HG02588 (cell line): Measurements from ENCODE around the gene UMODL1.
"Not testable (repeated sequence)": the region's sequence is repeated elsewhere in the genome, so short reads cannot be mapped to it uniquely, and the experiment has no call there.

Experiments
- ATAC-seq: cut with Tn5 transposase; IDR thresholded peaks from one replicate; pipeline ENCODE4 v1.9.1; 2021; ENCODE audit warnings: mild to moderate bottlenecking, moderate library complexity; ENCODE audit not compliant: unreplicated experiment

UMODL1 gene

DNA sequence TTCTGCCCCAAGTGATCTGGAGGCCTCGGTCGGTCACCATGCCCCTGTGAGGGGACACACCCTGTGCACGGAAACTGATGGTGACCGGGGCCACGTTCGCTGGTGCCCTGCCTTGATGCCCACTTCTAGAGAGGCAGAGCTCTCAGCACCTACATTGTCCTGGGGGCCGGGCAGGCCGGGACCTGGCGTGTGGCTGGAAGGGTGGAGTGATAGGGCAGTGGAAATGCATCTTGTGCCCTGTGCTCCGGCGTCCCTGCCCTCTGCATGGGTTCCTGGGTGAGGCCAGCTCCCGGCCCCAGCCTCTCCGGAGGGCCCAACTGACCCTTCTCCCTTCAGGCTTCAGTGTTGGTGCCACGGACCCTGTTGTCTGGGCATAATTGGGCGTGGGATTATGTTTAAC lies 11.0 kb upstream of the UMODL1 start:
- no peak for ATAC-seq

DNA sequence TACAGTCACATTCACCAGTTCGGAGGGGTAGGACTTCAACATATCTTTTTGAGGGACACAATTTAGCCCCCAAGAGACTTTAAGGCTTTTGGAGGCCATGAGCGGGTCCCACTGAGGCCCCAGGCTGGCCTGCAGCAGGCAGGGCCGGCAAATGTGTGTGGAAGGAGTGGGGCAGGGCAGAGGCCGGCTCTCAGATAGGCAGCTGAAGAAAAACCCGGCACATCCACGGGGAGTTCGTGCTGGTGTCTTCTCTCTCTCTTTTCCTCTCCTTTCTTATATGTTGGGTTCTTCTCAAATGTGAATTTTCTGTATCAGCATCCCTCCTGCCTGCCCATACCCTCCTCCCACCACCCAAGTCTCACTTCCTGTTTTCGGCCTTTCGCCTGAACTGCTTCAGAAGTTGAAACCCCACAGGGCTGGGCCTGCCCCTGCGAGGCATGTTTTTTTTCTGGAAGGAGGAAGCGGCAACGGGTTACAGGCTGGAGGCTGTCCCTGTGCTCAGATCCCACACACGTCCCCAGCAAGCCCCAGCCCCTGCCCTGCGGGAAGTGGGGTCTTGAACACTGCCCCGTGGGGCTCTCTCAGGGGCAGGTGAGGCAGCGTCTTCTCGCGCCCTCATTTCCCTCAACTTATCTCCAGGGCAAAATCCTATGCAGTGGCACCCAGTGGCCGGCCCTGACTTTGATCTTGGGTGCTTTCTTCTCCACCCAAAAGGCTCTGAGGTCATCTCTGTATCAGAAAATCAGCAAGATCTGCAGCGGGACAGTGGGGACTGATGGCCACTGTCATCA lies 9.7 kb upstream of the UMODL1 start:
- ATAC-seq, result peak; percentile 52

DNA sequence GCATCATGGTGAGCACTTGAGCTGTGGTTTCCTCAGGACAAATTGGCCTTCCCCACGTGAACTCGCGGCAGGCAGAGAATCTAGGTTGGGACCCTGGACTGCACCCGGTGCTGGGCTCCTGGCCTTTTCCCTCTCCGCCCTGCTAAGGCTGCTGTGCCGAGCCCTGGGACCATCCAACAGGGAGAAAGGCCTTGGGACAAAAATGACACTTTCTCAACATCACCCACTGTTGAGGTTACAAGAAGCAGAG lies 9.2 kb upstream of the UMODL1 start:
- no peak for ATAC-seq

DNA sequence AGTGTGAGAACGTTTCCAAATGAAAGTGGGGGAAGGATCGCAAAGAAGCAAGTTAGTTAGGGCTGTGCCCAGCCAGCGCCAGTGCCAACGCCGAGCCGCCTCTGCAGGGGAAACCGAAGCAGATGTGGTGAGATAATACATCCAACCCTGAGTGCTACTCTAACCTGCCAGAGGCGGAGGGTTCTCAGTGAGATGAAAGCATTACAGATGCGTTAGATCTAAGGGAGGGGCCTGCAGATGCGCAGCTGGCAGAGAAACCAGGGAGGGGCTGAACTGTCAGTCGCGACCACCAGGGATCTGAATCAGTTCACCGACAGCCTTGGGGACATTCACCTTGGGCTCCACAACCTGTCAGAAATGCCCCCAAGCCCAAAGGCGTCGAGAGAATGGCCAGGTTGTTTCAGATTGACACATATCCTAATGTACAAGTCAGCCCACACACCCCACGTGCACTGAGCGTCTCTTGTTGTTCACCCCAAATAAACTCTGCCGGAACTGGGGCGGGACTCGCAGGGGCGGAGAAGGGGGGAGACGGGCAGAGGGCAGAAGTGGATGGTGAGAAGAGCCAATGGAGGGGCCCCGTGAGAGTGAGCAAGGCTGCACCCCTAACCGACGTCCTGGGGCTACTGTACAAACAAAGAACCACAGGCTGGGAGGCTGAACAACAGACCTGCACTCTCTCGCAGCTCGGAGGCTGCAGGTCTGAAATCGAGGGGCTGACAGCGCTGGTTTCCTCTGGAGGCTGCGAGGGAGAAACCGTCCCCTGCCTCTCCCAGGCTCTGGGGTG lies 8.7 kb upstream of the UMODL1 start:
- ATAC-seq, result peak; percentile 39

DNA sequence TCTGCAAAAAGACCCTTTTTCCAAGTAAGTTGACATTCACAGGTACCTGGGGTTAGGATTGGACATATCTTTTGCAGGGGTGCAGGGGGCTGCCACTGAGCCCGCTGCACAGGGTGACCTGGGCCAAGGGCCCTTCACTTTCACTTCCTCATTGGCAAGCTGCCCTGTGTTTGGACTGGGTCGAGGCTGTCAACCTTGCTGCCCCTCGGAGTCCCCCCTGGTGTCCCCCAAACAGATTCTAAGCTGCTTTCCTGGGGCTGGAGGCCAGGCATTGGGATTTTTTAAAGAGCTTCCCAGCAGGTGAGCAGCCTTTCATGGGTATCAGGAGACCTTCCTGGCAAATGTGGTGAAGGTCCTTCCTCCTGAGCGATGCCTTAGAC lies 7.9 kb upstream of the UMODL1 start:
- ATAC-seq, result no peak

DNA sequence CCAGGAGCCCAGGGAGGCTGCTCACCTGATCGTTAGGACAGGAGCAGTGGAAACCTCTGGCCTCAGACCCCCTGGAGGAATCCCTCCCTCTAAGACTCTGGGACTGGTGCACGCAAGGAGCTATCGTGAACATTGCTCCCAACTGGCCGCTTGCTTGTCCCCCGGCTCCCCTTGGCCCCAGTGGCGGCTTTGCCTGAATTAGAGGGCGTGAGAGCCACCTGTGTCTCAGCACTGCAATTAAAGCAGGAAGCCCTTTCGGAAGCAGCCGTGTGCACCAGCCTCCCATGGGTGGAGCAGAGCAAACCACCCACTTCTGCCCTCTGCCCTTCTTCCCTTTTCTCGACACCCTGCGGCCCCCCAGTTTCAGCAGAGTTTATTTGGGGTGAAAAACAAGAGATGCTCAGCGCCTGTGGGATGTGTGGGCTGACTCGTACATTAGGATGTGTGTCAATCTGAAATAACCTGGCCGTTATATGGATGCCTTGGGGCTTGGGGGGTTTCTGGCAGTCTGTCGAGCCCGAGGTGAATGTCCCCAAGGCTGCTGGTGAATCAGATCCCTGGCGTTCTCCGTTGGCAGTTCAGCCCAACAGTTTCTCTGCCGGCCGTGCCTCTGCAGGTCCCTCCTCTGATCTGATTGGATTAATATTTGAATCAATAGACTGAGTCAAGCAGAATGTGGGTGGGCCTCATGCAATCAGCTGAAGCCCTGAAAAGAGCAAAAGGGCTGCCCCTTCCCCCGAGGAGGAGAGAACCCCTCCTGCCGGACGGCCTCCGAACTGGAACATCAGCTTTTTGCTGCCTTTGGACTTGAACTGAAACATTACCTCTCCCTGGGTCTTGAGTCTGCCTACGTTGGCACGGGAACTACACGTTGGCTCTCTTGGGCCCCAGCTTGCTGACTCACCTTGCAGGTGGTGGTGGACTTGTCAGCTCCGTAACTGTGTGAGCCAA lies 7.3 kb upstream of the UMODL1 start:
- no peak for ATAC-seq

DNA sequence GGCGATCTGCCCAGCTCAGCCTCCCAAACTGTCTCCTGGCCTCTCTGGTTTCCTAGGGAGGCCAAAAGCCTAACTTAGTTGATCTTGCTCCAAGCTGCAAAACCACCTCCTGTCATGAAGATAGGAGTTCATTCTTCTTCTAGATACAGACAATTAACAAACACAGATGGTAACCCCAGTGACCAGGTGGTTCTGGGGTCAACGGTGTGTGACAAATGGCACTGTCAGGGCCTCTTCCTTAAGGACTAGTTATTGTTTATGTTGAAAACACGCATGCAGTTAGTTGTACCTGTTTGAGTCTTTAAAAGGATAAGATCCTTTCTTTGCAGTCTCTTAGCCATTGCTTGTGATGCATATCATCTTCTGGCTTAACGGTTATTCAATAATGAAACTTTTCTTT lies 4.6 kb upstream of the UMODL1 start:
- no peak for ATAC-seq

DNA sequence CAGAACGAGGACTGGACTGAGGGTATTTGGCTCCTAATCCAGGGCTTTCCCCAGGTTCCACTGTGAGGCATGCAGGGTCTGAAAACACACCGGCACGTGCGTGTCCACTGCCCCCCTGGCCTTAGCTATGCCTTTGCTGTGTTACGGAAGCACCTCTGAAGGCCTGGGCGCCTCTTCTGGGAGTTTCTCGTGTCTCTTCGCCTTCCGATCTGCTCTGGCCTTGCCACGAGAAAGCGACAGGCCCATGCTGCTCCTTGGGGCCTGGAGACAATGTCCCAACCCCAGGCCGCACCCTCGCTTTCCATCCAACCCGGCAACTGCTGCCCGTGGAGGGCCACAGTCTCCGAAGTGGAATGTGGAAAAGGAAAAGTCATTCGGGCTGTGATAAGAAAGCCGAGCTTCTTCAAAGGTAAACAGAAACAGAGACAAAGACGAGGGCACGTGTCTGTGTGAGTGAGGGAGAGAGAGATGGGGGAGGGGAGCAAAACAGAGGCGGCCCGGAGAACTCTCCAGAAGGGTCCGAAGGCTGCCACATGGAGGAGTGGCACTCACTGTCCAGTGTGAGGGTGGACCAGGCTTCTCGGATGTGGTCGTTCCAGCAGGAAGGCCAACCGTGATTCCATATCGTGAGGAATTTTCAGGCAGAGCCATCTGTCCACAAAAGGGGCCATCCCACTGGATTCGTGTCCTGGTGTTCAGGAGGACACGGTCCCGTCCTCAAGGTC lies 3.4 kb upstream of the UMODL1 start:
- ATAC-seq, result no peak

DNA sequence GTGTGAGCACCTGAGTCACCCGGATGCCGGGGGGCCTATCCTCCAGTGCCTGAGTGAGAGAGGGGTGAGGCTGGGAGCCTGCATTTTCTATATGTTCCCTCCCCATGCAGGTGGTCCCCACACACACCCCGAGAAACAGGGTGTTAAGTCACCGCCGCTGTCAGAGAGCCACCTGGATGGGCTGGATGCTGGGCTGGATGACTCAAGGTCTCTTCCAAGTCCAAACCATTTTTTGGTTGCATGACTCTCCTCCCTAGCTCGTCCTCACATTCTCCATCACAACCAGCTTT lies 2.9 kb upstream of the UMODL1 start:
- no peak for ATAC-seq

DNA sequence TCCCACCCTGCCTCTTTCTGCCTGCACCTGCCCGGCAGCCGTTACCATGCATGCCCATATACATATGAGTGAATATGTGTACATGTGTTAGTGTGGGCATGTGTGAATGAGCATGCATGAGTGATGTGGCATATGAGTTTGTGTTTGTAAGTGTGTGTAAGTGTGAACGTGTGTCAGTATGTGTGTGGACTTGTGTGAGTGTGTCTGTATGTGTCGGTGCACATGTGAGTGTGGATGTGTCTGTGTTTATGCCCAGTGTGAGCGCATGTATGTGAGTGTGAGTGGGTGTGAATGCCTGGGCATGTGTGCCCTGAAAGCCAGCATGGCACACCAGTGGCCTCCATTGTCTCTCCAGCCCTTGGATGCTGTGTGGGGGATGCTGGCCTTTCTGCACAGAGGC lies 2.5 kb upstream of the UMODL1 start:
- ATAC-seq, result no peak

DNA sequence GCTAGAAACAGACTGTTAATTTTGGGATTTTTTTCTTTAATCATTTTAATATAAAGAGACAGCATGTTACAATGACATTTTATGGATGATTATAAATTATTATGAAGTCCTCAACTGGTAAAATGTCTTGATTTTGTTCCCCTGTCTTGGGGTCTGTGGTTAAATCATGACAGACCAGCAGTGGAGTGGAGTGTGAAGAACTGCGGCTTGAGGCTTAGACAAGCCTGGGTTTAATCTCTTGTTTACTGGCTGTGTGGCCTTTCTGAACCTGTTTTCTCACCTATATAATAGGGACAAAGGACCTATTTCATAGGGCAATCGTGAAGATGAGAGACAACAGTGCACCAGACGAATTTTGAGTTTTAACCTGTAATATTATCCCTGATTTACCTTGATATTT lies 1.8 kb upstream of the UMODL1 start:
- ATAC-seq, result no peak

DNA sequence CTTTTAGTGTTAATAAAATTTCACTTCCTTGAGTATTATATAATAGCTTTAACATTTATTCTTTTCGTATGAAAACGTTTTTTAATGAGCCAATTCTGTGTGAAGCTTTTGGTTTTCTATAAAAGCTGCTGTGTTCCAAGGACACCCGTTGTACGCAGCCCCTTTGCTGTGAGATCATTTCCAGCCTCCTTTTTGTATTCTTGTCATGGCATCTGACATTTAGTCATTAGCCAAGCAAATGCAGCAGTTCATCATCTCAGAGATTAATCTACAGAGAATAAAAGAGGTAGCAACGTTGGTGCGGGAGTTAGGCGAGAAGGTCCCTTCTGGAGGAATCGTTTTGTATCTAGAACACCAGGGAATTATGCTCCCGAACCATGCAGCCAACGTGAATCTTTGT lies 1.3 kb upstream of the UMODL1 start:
- no peak for ATAC-seq

DNA sequence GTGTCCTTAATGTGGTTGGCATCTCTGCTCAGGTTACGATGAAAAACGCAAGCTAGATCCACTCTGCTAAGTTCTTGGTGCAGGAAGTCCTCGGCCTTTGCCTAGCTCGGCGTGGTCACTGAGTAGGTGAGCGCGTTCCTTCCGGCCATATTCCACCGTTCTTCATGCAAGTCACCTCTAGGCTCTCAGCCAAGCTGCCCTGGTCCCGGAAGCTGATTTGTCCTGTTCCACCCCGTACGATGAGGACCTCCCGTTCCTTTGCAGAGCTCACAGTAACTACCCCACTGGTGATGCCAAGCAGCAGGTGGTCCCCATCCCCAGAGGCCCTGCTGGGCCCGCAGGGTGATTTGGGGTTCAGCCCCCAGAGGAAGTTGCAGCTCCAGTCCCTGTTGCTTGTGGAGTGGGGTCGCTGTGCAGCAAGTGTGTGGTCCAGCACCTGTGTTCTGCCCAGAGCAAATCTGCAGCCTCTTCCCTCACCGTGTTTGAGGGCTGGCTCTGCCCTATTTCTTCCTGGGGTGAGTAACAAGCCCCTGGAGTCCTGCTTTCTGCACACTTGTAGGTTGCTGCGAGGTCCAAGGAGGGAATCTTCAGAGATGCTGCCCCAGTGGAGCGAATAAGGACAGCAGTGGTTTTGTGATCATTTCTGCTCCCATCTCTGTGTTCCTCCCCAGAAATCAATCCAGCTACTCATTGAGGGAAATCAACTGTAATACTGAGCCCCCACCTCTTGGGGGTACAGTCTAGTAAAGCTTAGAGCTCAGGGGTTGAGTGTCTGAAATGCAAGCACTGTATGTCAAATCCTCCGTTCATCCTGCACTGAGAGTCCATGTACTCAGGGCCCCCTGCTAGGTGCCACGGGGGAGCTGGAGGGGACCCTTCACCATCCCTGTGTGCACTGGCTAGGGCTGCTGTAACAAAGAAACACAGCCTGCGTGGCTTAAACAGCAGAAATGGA lies 2.3 kb downstream of the UMODL1 start:
- no peak for ATAC-seq

DNA sequence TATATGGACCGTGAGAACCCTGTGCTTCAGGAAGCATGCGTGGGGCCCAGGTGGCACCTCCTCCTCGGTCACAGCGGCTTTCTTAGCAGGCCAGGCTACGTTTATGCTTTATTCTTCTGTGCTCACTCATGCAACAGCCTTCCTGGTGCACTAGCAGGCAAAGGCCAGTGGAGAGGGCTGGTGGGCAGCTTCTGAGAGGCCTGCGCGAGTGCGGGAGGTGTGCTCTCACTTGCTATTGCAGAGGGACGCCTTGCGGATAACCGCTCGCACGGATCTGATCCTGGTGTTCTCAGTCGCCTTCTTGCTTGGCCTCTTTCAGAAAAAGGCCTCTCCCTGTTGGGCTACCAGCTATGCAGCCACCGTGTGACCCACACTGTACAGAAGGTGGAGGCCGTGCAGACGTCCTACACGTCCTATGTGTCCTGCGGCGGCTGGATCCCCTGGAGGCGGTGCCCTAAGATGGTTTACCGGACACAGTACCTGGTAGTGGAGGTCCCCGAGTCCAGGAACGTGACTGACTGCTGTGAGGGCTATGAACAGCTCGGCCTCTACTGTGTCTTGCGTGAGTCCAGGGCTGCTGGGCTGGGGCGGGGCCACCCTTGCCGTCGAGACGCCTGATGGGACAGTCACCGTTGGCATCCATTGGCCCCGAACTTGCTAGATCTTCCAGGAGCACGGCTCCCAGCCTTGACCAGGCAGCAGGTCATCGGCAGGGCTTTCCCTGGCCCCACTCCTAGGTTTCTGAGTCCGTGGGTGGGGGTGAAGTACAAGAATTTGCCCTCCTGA lies 4.8 kb downstream of the UMODL1 start:
- ATAC-seq, result no peak

DNA sequence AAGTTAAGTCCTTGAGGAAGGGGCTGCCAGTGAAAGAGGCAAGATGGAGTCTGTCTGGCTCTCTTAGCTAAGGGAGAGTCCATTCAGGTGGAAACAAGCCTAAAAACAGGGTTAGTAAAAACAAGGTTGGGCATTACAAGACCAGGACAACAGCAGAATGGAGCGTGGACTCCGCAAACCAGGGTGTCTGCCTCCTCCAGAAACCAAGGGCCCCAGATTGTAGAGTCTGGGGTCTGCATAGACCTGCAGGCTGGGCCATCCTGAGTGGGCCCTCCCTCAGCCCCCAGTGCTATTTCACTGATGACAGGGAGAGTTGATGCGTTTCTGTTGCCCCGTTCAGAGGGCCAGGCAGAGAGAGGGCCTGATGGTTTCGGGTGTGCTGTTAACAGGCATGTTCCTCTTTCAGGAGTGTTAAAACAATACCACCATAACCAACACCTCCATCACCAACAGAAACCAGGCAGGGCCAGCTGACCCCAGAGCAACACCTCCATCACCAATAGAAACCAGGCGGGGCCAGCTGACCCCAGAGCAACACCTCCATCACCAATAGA lies 6.6 kb downstream of the UMODL1 start:
- peak; percentile 74 for ATAC-seq

DNA sequence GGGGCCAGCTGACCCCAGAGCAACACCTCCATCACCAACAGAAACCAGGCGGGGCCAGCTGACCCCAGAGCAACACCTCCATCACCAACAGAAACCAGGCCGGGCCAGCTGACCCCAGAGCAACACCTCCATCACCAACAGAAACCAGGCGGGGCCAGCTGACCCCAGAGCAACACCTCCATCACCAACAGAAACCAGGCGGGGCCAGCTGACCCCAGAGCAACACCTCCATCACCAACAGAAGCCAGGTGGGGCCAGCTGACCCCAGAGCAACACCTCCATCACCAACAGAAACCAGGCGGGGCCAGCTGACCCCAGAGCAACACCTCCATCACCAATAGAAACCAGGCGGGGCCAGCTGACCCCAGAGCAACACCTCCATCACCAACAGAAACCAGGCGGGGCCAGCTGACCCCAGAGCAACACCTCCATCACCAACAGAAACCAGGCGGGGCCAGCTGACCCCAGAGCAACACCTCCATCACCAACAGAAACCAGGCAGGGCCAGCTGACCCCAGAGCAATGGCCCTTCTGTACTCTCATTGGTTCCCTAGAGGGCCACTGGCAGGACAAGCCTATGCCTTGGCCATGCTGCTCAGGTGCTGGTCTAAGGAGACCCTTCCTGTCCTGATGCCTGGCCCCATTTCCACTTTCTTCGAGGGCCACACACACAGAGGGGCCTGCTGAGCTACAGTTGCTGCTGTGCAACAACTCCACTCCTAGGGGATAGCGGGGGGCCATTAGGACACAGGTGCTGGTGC lies 7.3 kb downstream of the UMODL1 start:
- not testable (repeated sequence) for ATAC-seq

DNA sequence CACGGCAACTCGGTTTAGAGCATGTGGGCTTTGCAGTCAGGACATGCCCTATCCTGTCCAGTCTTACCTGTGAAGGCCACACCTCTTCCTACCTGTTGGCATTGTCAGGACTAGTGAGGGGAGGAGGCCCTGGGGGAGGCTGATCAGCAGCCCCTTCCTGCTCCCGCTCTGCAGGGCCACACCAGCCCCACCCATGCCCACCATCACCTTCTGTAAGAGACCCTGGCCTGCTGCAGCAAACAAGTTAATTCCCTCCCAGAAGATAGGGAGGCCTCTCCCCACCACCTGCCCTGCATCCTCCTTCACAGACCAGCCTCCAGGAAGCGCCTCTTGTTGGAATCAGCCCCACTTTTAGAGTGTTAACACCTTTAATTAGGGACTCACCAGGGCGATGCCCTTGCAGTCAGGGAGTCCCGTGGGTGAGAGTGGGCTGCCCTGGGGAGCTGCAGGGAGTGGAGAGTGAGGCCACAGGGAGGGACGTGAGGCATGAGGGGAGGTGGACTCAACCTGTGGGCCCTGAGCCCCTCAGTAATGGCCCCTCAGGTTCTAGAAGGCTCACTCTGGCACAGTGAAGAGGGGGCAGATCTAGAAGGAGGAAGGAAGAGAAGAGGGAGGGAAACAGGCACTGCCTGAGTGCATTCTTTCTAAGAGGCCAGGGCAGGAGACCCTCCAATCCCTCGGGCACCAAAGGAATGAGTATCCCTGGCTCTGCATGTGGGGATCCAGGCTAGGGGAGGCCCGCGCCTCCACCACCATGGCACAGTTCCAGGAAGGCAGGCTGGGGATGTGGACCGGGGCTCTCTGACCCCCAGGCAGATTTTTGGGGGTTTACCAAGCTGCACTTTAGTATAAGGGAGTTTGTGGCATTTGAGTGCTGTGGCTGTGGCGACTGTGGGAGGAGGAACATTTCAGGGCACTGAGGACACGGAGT lies 8.2 kb downstream of the UMODL1 start:
- ATAC-seq, result no peak
